Mucosa of gallbladder (tissue), 1 donor: ENCODE measurements around the gene GRK5. TPM values are rescaled to one million over a fixed set of nuclear protein-coding genes. Genes with fewer than 3 reads are reported as not detected.

ENCODE experiments used
- DNase-seq: peaks from one replicate; pipeline ENCODE4 v3.0.0-alpha.2; 2020; ENCODE audit warnings: low spot score
- total RNA-seq: library from RNA; stranded (reverse); gene quantifications from one replicate; pipeline ENCODE4 v1.2.1, GENCODE V29; 2021
- donor health status: DM: no; HTN: no; CAD: no.

The GRK5 gene
- total RNA-seq, 1 donor from 2014 or later = 21.1 TPM

GRCh38 chr10:119404719-119405519, 197.5 kb downstream of the GRK5 start:
- DNase-seq = no peak

- no peak for DNase-seq
These were observed 198.1 kb downstream of the GRK5 start for GRCh38 chr10:119405520-119405807.

- DNase-seq = no peak
These were observed 198.8 kb downstream of the GRK5 start for GRCh38 chr10:119406137-119406536.

- DNase-seq = no peak
These were observed 199.4 kb downstream of the GRK5 start for GRCh38 chr10:119406601-119407253.

GRCh38 chr10:119407254-119407777, 199.9 kb downstream of the GRK5 start:
- DNase-seq = no peak

- no peak for DNase-seq
These were observed 200.7 kb downstream of the GRK5 start for GRCh38 chr10:119408072-119408471.

- no peak for DNase-seq
These were observed 201.6 kb downstream of the GRK5 start for GRCh38 chr10:119408969-119409371.

- DNase-seq = no peak
These were observed 202.0 kb downstream of the GRK5 start for GRCh38 chr10:119409385-119409784.

- peak; percentile 46 for DNase-seq
These were observed 202.5 kb downstream of the GRK5 start for GRCh38 chr10:119409906-119410305.

- no peak for DNase-seq
These were observed 203.2 kb downstream of the GRK5 start for GRCh38 chr10:119410361-119411116.

- peak; percentile 70 for DNase-seq
These were observed 205.1 kb downstream of the GRK5 start for GRCh38 chr10:119412244-119413092.

GRCh38 chr10:119413093-119413453, 205.7 kb downstream of the GRK5 start:
- DNase-seq = no peak

- DNase-seq = no peak
These were observed 206.2 kb downstream of the GRK5 start for GRCh38 chr10:119413471-119414080.

- peak; percentile 53 for DNase-seq
These were observed 206.8 kb downstream of the GRK5 start for GRCh38 chr10:119414081-119414611.

GRCh38 chr10:119415121-119415520, 207.8 kb downstream of the GRK5 start:
- DNase-seq = no peak

- DNase-seq = no peak
These were observed 208.4 kb downstream of the GRK5 start for GRCh38 chr10:119415536-119416503.

- peak; percentile 57 for DNase-seq
These were observed 209.5 kb downstream of the GRK5 start for GRCh38 chr10:119416855-119417254.

GRCh38 chr10:119417852-119418251, 210.5 kb downstream of the GRK5 start:
- no peak for DNase-seq

- DNase-seq = no peak
These were observed 211.0 kb downstream of the GRK5 start for GRCh38 chr10:119418362-119418761.

- no peak for DNase-seq
These were observed 212.6 kb downstream of the GRK5 start for GRCh38 chr10:119419931-119420330.
